Adrenal gland (tissue), 12 donors: ENCODE results near the gene DOP1A. TPM values are rescaled to one million over a fixed set of nuclear protein-coding genes. Genes with fewer than 3 reads are reported as not detected.

ENCODE experiments used
- DNase-seq, 7 donors: peaks; one replicate each; pipeline ENCODE4 v3.0.0-alpha.2; 2019 to 2020
- H3K27ac ChIP-seq, 5 donors: fragments of 200-600 bp; sonication (generic) in 4 of 5; 1 replicate in 3 of 5; 2 replicates in 2 of 5; pipeline versions ENCODE4 v1.5.1 to v1.8.0; 2016 to 2020; ENCODE audit warnings: mild to moderate bottlenecking in 1 of 5
- H3K27me3 ChIP-seq: fragments of 200-600 bp; 2 replicates; pipeline ENCODE4 v1.8.0; 2021
- H3K36me3 ChIP-seq, 2 donors: fragments of 200-600 bp; replicated peaks in 1 of 2; 1 replicate in 1 of 2; 2 replicates in 1 of 2; pipeline versions ENCODE4 v1.5.1 to v1.8.0; 2018 to 2022
- H3K4me1 ChIP-seq, 2 donors: fragments of 200-600 bp; replicated peaks in 1 of 2; 1 replicate in 1 of 2; 2 replicates in 1 of 2; pipeline versions ENCODE4 v1.5.1 to v1.8.0; 2018 to 2021
- H3K4me3 ChIP-seq, 4 donors: fragments of 200-600 bp; sonication (generic) in 3 of 4; one replicate each; pipeline ENCODE4 v1.5.1; 2016 to 2018
- H3K9me3 ChIP-seq, 3 donors: fragments of 200-600 bp; sonication (generic) in 1 of 3; replicated peaks in 1 of 3; 1 replicate in 2 of 3; 2 replicates in 1 of 3; pipeline versions ENCODE4 v1.5.1 to v1.8.0; 2016 to 2021
- CTCF ChIP-seq, 6 experiments: fragments of 450-650 bp in 4 of 6; fragments of 200-600 bp in 2 of 6; sonication (generic) in 1 of 6; IDR thresholded peaks; 1 replicate in 5 of 6; 2 replicates in 1 of 6; pipeline versions ENCODE4 v1.5.1 to v1.8.0; 2016 to 2021; ENCODE audit warnings: antibody characterized with exemption in 6 of 6, mild to moderate bottlenecking in 2 of 6, moderate library complexity in 1 of 6
- POLR2A ChIP-seq, 2 donors: fragments of 450-650 bp; IDR thresholded peaks; one replicate each; pipeline ENCODE4 v1.6.1; 2017; ENCODE audit warnings: antibody characterized with exemption in 2 of 2, mild to moderate bottlenecking in 2 of 2, moderate library complexity in 1 of 2
- WGBS, 4 donors: extraction: QIAGEN DNeasy Blood & Tissue Kit in 2 of 4; methylation state at CpG; one replicate each; pipeline versions ENCODE4 v1.1.5 to v1.1.7; 2013 to 2017; 5-methylcytosine and 5-hydroxymethylcytosine counted together
- intact Hi-C, 2 donors: fragments of 100-400 bp; cut with DNase I; formaldehyde crosslinking; loops; one replicate each; pipeline versions ENCODE4 v1.14.1 to v1.15.0; 2022 to 2023
- polyA plus RNA-seq, 3 donors: library from polyadenylated mRNA; stranded (reverse); fragments of 200-250 nt in 2 of 3; fragments of 350-450 nt in 1 of 3; fragmentation: Illumina TruSeq in 1 of 3; extraction: RNeasy Lipid Tissue Mini Kit (QIAGEN cat#74804) in 1 of 3; gene quantifications; one replicate each; pipeline ENCODE4 v1.2.3, GENCODE V29; 2013 to 2014
- total RNA-seq, 9 donors: library from RNA; depleted of rRNA in 4 of 9; stranded (reverse); fragments of >200 nt in 4 of 9; fragments of 120-200 nt in 1 of 9; fragmentation: NEBNext Ultra II Directional in 1 of 9; extraction: Animal tissue kit (Norgen Biotek cat#: 25700) in 1 of 9; gene quantifications; one replicate each; pipeline versions ENCODE4 v1.1.0 to v1.2.4, GENCODE V29; 2013 to 2023
- donor health status: healthy with polysubstance abuse.
- donor health status: Bipolar disorder and iron deficiency.
- donor health status: DM: yes; HTN: yes; CAD: no.
- donor health status: DM: no; HTN: no; CAD: no.
- donor health status: DM: no; HTN: no; CAD: no.
- donor health status: DM: yes; HTN: yes; CAD: no.

The DOP1A gene
- total and polyA plus RNA-seq, 12 donors: 11.3 to 33.6 (median 17.8) TPM

GRCh38 chr6:83160167-83160566 is 92.7 kb downstream of the DOP1A start:
- no peak for DNase-seq
- TF ChIP-seq POLR2A (IDR thresholded peaks at IDR 0.05): no peak
- no peak for TF ChIP-seq CTCF (IDR thresholded peaks at IDR 0.05)
- intact Hi-C loops: no loop called here
- WGBS, 4 donors: 75 to 83% (median 79%) methylated on average over 1 of the region's 1 CpG
- Histone ChIP-seq H3K36me3 (peaks cover 0 to 29% of the 10 kb centered on the region in 2 donors), H3K9me3 (no peaks in the 10 kb centered on the region), H3K4me3 (no peak overlapping the region), H3K27me3 (no peaks in the 10 kb centered on the region), H3K27ac (no peak overlapping the region), H3K4me1 (peaks cover 0 to 13% of the 10 kb centered on the region in 2 donors)

- Histone ChIP-seq H3K27me3 (no peaks in the 10 kb centered on the region), H3K4me1 (no peaks in the 10 kb centered on the region), H3K27ac (no peak overlapping the region), H3K36me3 (peaks cover 0 to 84% of the 10 kb centered on the region in 2 donors), H3K4me3 (no peak overlapping the region), H3K9me3 (no peaks in the 10 kb centered on the region)
- no peak for DNase-seq
- WGBS, 4 donors: 95 to 96% (median 96%) methylated on average over 5 of the region's 5 CpGs
- intact Hi-C loops: no loop called here
- TF ChIP-seq POLR2A (IDR thresholded peaks at IDR 0.05) (no peak), CTCF (IDR thresholded peaks at IDR 0.05) (no peak)
These were observed 100.3 kb downstream of the DOP1A start for GRCh38 chr6:83167726-83168278.

- no peaks in the 10 kb centered on the region for H3K27me3 ChIP-seq
- H3K27ac ChIP-seq: no peak overlapping the region
- WGBS, 4 donors: 79 to 96% (median 92%) methylated on average over 1 of the region's 1 CpG
- H3K9me3 ChIP-seq: no peaks in the 10 kb centered on the region
- TF ChIP-seq CTCF (IDR thresholded peaks at IDR 0.05) (no peak), POLR2A (IDR thresholded peaks at IDR 0.05) (no peak)
- DNase-seq: no peak
- intact Hi-C loops: no loop called here
- peaks cover 0 to 88% of the 10 kb centered on the region in 2 donors for H3K36me3 ChIP-seq
- no peaks in the 10 kb centered on the region for H3K4me1 ChIP-seq
- H3K4me3 ChIP-seq: no peak overlapping the region
These were observed 101.1 kb downstream of the DOP1A start for GRCh38 chr6:83168556-83168955.

- H3K9me3 ChIP-seq: no peaks in the 10 kb centered on the region
- no peak for DNase-seq
- H3K27me3 ChIP-seq: no peaks in the 10 kb centered on the region
- TF ChIP-seq CTCF (IDR thresholded peaks at IDR 0.05) (no peak), POLR2A (IDR thresholded peaks at IDR 0.05) (no peak)
- intact Hi-C loops: no loop called here
- H3K4me3 ChIP-seq: no peak overlapping the region
- no peak overlapping the region for H3K27ac ChIP-seq
- peaks cover 0 to 93% of the 10 kb centered on the region in 2 donors for H3K36me3 ChIP-seq
- no peaks in the 10 kb centered on the region for H3K4me1 ChIP-seq
These were observed 101.6 kb downstream of the DOP1A start for GRCh38 chr6:83169106-83169505.
